Parathyroid adenoma (tissue), 2 donors: ENCODE measurements around the gene RBMS1.

Experiments
- H2AFZ ChIP-seq: fragments of 300-600 bp; sonication (generic); one replicate; pipeline ENCODE4 v1.7.0; 2017; ENCODE audit warnings: antibody characterized with exemption, mild to moderate bottlenecking
- H3K27ac ChIP-seq: fragments of 300-600 bp; sonication (generic); one replicate; pipeline ENCODE4 v1.7.0; 2017
- H3K27me3 ChIP-seq: fragments of 300-600 bp; sonication (generic); one replicate; pipeline ENCODE4 v1.7.0; 2017; ENCODE audit warnings: low read length; ENCODE audit not compliant: control insufficient read depth, insufficient read depth
- H3K36me3 ChIP-seq: fragments of 300-600 bp; sonication (generic); one replicate; pipeline ENCODE4 v1.7.0; 2017; ENCODE audit warnings: low read length; ENCODE audit not compliant: control insufficient read depth, insufficient read depth
- H3K4me1 ChIP-seq: fragments of 300-600 bp; sonication (generic); one replicate; pipeline ENCODE4 v1.7.0; 2017; ENCODE audit warnings: control low read depth
- H3K4me2 ChIP-seq: fragments of 300-600 bp; sonication (generic); one replicate; pipeline ENCODE4 v1.7.0; 2017; ENCODE audit warnings: low read length
- H3K4me3 ChIP-seq: fragments of 300-600 bp; sonication (generic); one replicate; pipeline ENCODE4 v1.7.0; 2017; ENCODE audit warnings: low read depth, low read length
- H3K79me2 ChIP-seq: fragments of 300-600 bp; sonication (generic); one replicate; pipeline ENCODE4 v1.7.0; 2017; ENCODE audit warnings: control low read depth
- H3K9ac ChIP-seq: fragments of 300-600 bp; sonication (generic); one replicate; pipeline ENCODE4 v1.7.0; 2017; ENCODE audit warnings: mild to moderate bottlenecking
- H3K9me3 ChIP-seq: fragments of 300-600 bp; sonication (generic); one replicate; pipeline ENCODE4 v1.7.0; 2017; ENCODE audit warnings: low read length; ENCODE audit not compliant: control insufficient read depth
- TF ChIP-seq, protein P1 (sequence below): fragments of 300-600 bp; sonication (generic); IDR thresholded peaks from one replicate; pipeline ENCODE4 v1.7.0; 2017; ENCODE audit warnings: antibody characterized with exemption, mild to moderate bottlenecking
- donor health status: primary hyperparathyroidism.

The RBMS1 gene

DNA sequence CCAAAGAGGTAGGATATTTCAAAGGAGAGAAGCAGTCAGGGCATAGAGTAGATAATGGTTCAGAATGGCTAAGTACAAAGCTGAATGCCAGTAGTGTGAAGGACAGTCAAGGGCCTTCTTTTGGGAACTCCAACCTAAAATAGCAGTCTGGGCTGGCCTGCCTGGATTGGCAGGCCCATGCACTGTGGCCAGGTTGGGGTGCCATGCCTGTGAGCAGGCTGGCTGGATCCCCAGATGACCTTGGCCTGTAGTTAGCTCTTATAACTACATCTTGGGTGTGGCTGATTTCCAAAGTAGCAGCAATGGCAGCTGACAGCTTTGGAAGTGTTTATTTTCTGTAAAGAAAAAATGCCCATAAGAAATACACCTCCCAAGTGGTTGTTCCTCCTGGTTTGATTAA, 242.0 kb downstream of the RBMS1 start:
- no peaks in the 10 kb centered on the region for H3K36me3 ChIP-seq
- H3K27me3 ChIP-seq, result no peaks in the 10 kb centered on the region
- H3K4me3 ChIP-seq, result no peak overlapping the region
- H3K9me3 ChIP-seq, result no peaks in the 10 kb centered on the region
- no peak overlapping the region for H3K9ac ChIP-seq
- TF ChIP-seq, protein P1, sequence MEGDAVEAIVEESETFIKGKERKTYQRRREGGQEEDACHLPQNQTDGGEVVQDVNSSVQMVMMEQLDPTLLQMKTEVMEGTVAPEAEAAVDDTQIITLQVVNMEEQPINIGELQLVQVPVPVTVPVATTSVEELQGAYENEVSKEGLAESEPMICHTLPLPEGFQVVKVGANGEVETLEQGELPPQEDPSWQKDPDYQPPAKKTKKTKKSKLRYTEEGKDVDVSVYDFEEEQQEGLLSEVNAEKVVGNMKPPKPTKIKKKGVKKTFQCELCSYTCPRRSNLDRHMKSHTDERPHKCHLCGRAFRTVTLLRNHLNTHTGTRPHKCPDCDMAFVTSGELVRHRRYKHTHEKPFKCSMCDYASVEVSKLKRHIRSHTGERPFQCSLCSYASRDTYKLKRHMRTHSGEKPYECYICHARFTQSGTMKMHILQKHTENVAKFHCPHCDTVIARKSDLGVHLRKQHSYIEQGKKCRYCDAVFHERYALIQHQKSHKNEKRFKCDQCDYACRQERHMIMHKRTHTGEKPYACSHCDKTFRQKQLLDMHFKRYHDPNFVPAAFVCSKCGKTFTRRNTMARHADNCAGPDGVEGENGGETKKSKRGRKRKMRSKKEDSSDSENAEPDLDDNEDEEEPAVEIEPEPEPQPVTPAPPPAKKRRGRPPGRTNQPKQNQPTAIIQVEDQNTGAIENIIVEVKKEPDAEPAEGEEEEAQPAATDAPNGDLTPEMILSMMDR, result no peak
- no peaks in the 10 kb centered on the region for H3K4me1 ChIP-seq
- no peak overlapping the region for H3K4me2 ChIP-seq
- H3K79me2 ChIP-seq, result no peaks in the 10 kb centered on the region
- H3K27ac ChIP-seq, result no peak overlapping the region
- H2AFZ ChIP-seq, result no peak overlapping the region

- no peak overlapping the region for H3K4me2 ChIP-seq
- TF ChIP-seq, protein P1, result no peak
- no peaks in the 10 kb centered on the region for H3K79me2 ChIP-seq
- no peaks in the 10 kb centered on the region for H3K4me1 ChIP-seq
- no peaks in the 10 kb centered on the region for H3K36me3 ChIP-seq
- H3K4me3 ChIP-seq, result no peak overlapping the region
- H3K27me3 ChIP-seq, result no peaks in the 10 kb centered on the region
- no peak overlapping the region for H2AFZ ChIP-seq
- H3K9me3 ChIP-seq, result no peaks in the 10 kb centered on the region
- H3K27ac ChIP-seq, result no peak overlapping the region
- no peak overlapping the region for H3K9ac ChIP-seq
Measured at GRCh38 chr2:160249876-160250275, 243.7 kb downstream of the RBMS1 start.

- H3K4me1 ChIP-seq, result peaks cover 10% of the 10 kb centered on the region
Measured at GRCh38 chr2:160247296-160248035, 246.1 kb downstream of the RBMS1 start.

DNA sequence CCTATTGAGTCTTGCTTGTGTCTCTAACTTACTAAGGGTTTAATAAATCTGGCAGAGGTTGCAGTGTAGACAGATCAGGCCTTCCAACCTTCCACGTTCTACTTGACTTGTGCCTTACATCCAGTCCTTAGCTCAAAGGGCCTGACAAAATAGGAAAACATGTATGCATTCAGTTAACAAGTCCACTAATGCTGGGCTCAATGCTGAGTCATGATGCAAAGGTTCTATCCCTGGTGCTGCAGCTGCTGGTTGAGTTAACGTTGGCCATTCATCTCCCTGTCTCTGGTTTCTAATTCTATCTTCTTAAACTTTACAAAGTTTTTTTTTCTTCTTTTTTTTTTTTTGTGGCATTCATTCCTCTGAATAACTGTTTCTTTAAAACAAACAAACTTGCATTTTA, 247.3 kb downstream of the RBMS1 start:
- TF ChIP-seq, protein P1, result no peak
- Histone ChIP-seq H3K4me3 (no peak overlapping the region), H3K4me2 (no peak overlapping the region), H3K27me3 (no peaks in the 10 kb centered on the region), H3K9me3 (no peaks in the 10 kb centered on the region), H3K36me3 (no peaks in the 10 kb centered on the region), H3K27ac (no peak overlapping the region), H3K4me1 (peaks cover 17% of the 10 kb centered on the region), H2AFZ (no peak overlapping the region), H3K9ac (no peak overlapping the region), H3K79me2 (no peaks in the 10 kb centered on the region)

More at GRCh38 chr2:160247296-160248035, 246.1 kb downstream of the RBMS1 start:
- no peaks in the 10 kb centered on the region for H3K36me3 ChIP-seq
- H2AFZ ChIP-seq, result no peak overlapping the region
- H3K79me2 ChIP-seq, result no peaks in the 10 kb centered on the region
- H3K9me3 ChIP-seq, result no peaks in the 10 kb centered on the region
- no peak overlapping the region for H3K27ac ChIP-seq
- H3K9ac ChIP-seq, result no peak overlapping the region
- H3K27me3 ChIP-seq, result no peaks in the 10 kb centered on the region
- TF ChIP-seq, protein P1, result no peak
- H3K4me3 ChIP-seq, result no peak overlapping the region
- H3K4me2 ChIP-seq, result no peak overlapping the region

DNA sequence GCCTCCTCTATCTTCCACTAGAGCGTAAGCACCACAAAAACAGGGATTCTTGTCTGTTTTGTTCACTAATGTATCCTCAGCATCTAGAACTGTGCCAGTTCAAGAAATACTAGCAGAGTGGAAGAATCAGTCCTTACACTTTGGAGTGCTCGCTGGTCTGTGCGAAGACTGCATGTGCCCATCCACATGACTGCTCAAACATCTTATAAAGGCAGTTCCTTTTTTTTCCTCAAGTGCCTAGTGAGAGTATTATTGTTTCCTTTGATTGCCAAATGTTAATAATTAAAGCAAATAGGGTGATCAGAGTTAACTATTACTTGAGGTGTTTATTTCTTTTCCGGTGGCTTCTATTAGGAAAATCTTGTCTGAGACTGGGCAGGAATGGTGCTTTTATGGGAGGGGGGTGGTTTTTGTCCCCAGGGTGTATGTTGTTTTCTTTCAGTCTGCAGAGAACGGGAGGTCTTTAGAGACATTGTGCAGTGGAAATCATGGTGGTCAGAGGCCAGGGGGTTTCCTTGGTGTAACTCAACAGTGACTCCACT, 247.9 kb downstream of the RBMS1 start:
- Histone ChIP-seq H3K9me3 (no peaks in the 10 kb centered on the region), H3K27me3 (no peaks in the 10 kb centered on the region), H3K36me3 (no peaks in the 10 kb centered on the region), H3K4me1 (peaks cover 17% of the 10 kb centered on the region), H3K79me2 (no peaks in the 10 kb centered on the region), H3K4me2 (no peak overlapping the region), H3K9ac (no peak overlapping the region), H3K27ac (no peak overlapping the region), H3K4me3 (no peak overlapping the region), H2AFZ (no peak overlapping the region)
- TF ChIP-seq, protein P1, result no peak
